HCT116 (cell line): ENCODE measurements around the gene PRAF2. TPM values are rescaled to one million over a fixed set of nuclear protein-coding genes. Genes with fewer than 3 reads are reported as not detected.

Experiments
- ATAC-seq: fragments of 200-7000 bp; cut with Tn5 transposase; 2 replicates; pipeline ENCODE4 v1.9.1; 2020; ENCODE audit warnings: mild to moderate bottlenecking, moderate library complexity
- Bru-seq: library from RNA; stranded (reverse); fragments of 400-500 nt; gene quantifications from one replicate; lab custom pipeline; 2021; lab: Mats Ljungman, UMichigan
- BruChase-seq, 2 experiments: library from RNA; stranded (reverse); fragments of 400-500 nt; gene quantifications; one replicate each; lab custom pipeline; 2021; lab: Mats Ljungman, UMichigan
- BruUV-seq: library from RNA; stranded (reverse); fragments of 400-500 nt; replicated peaks from 2 replicates; lab custom pipeline; 2021; lab: Mats Ljungman, UMichigan
- CTCF ChIA-PET: fragments of 300-600 bp; sonication (Branson Sonifier 250); formaldehyde crosslinking; loops from one replicate; lab custom pipeline; 2021; ENCODE audit warnings: antibody characterized with exemption; lab: Charles Lee
- POLR2A ChIA-PET: fragments of 300-600, 350-600 bp; sonication (Branson Sonifier 250); formaldehyde crosslinking; loops from one replicate; lab custom pipeline; 2021; ENCODE audit warnings: antibody characterized with exemption; lab: Charles Lee
- RAD21 ChIA-PET, 2 experiments: fragments of 300-600 bp; sonication (Branson Sonifier 250); formaldehyde crosslinking; loops; one replicate each; lab custom pipeline; 2023; ENCODE audit warnings: low total read pairs in 2 of 2; ENCODE audit not compliant: uncharacterized antibody in 2 of 2, unreplicated experiment in 2 of 2, low non-redundant PET in 1 of 2; lab: Charles Lee
- DNase-seq: peaks from one replicate; pipeline ENCODE4 v3.0.0-alpha.2; 2010; ENCODE audit warnings: low read depth, low spot score
- H2AFZ ChIP-seq: fragments of 200-600 bp; shearing (Covaris generic), sonication (generic); 2 replicates; pipeline ENCODE4 v1.6.1; 2017; ENCODE audit warnings: low read depth, mixed run types, mixed read lengths, antibody characterized with exemption, low read length; ENCODE audit not compliant: poor library complexity, severe bottlenecking
- H3K27ac ChIP-seq: 2 replicates; pipeline ENCODE4 v1.5.1; 2012; ENCODE audit warnings: low read depth, low read length
- H3K27me3 ChIP-seq: fragments of 200-600 bp; sonication (generic); 2 replicates; pipeline ENCODE4 v1.6.1; 2016; ENCODE audit warnings: mixed run types, low read length, mixed read lengths; ENCODE audit not compliant: insufficient read depth
- H3K36me3 ChIP-seq, 2 experiments: fragments of 200-500 bp in 1 of 2; fragments of 200-600 bp in 1 of 2; sonication (Bioruptor generic) in 1 of 2; sonication (generic) in 1 of 2; 2 replicates each; pipeline versions ENCODE4 v1.5.1 to v1.6.1; 2014 to 2016; ENCODE audit warnings: low read length in 2 of 2, inconsistent platforms in 1 of 2, mixed read lengths in 1 of 2, mixed run types in 1 of 2; ENCODE audit not compliant: insufficient read depth in 2 of 2, control insufficient read depth in 1 of 2
- H3K4me1 ChIP-seq, 2 experiments: fragments of 200-600 bp in 1 of 2; sonication (generic) in 1 of 2; 2 replicates each; pipeline versions ENCODE4 v1.5.1 to v1.6.1; 2012 to 2017; ENCODE audit warnings: low read length in 2 of 2, inconsistent platforms in 1 of 2, mild to moderate bottlenecking in 1 of 2, mixed read lengths in 1 of 2, mixed run types in 1 of 2, moderate library complexity in 1 of 2; ENCODE audit not compliant: insufficient read depth in 2 of 2, control insufficient read depth in 1 of 2
- H3K4me2 ChIP-seq: fragments of 200-600 bp; sonication (generic); 2 replicates; pipeline ENCODE4 v1.6.1; 2017; ENCODE audit warnings: mixed run types, low read length, mixed read lengths
- H3K4me3 ChIP-seq, 2 experiments: fragments of 200-600 bp in 1 of 2; sonication (generic) in 1 of 2; replicated peaks in 1 of 2; 2 replicates each; pipeline ENCODE4 v1.5.1; 2011 to 2016; ENCODE audit warnings: low read length in 2 of 2, control low read depth in 1 of 2, low read depth in 1 of 2, mild to moderate bottlenecking in 1 of 2, mixed read lengths in 1 of 2, mixed run types in 1 of 2
- H3K79me2 ChIP-seq: fragments of 200-600 bp; sonication (generic); 2 replicates; pipeline ENCODE4 v1.6.1; 2017; ENCODE audit warnings: mild to moderate bottlenecking, mixed run types, low read length, moderate library complexity, mixed read lengths; ENCODE audit not compliant: insufficient read depth
- H3K9ac ChIP-seq: fragments of 200-600 bp; sonication (generic); 2 replicates; pipeline ENCODE4 v1.6.1; 2016; ENCODE audit warnings: low read length, mixed read lengths
- H3K9me2 ChIP-seq: fragments of 200-600 bp; sonication (generic), shearing (Covaris generic); 2 replicates; pipeline ENCODE4 v1.6.1; 2017; ENCODE audit warnings: mixed run types, mild to moderate bottlenecking, moderate library complexity; ENCODE audit not compliant: insufficient read depth
- H3K9me3 ChIP-seq, 2 experiments: fragments of 200-500 bp in 1 of 2; fragments of 200-600 bp in 1 of 2; sonication (Bioruptor generic) in 1 of 2; sonication (generic) in 1 of 2; 2 replicates each; pipeline ENCODE4 v1.6.1; 2014 to 2017; ENCODE audit warnings: low read length in 2 of 2, mixed read lengths in 2 of 2, inconsistent platforms in 1 of 2, low read depth in 1 of 2, mild to moderate bottlenecking in 1 of 2, mixed run types in 1 of 2, moderate library complexity in 1 of 2; ENCODE audit not compliant: control insufficient read depth in 1 of 2, insufficient read depth in 1 of 2
- H4K20me1 ChIP-seq: fragments of 200-600 bp; sonication (generic), shearing (Covaris generic); 2 replicates; pipeline ENCODE4 v1.6.1; 2017; ENCODE audit warnings: mixed run types, mild to moderate bottlenecking, moderate library complexity; ENCODE audit not compliant: insufficient read depth
- MAX ChIP-seq: IDR thresholded peaks from 2 replicates; pipeline ENCODE4 v1.6.1; 2012
- POLR2A ChIP-seq: IDR thresholded peaks from 2 replicates; pipeline ENCODE4 v1.7.0; 2011; ENCODE audit warnings: borderline replicate concordance; ENCODE audit not compliant: insufficient read depth, insufficient read length; ENCODE audit errors: extremely low read depth
- POLR2AphosphoS5 ChIP-seq: IDR thresholded peaks from 2 replicates; pipeline ENCODE4 v1.6.1; 2011; ENCODE audit warnings: mild to moderate bottlenecking, low read depth, low read length, moderate library complexity
- TCF7L2 ChIP-seq: IDR thresholded peaks from 2 replicates; pipeline ENCODE4 v1.7.0; 2011; ENCODE audit warnings: borderline replicate concordance, inconsistent platforms; ENCODE audit not compliant: insufficient read depth, insufficient read length; ENCODE audit errors: extremely low read depth
- YY1 ChIP-seq: IDR thresholded peaks from 2 replicates; pipeline ENCODE4 v1.6.1; 2011; ENCODE audit warnings: low read length, low read depth, moderate library complexity, mild to moderate bottlenecking; ENCODE audit not compliant: insufficient replicate concordance; ENCODE audit errors: extremely low read depth
- ZBTB33 ChIP-seq: IDR thresholded peaks from 2 replicates; pipeline ENCODE4 v1.6.1; 2011; ENCODE audit warnings: mild to moderate bottlenecking, low read length, moderate library complexity; ENCODE audit not compliant: insufficient replicate concordance; ENCODE audit errors: extremely low read depth
- intact Hi-C: fragments of 100-400 bp; cut with micrococcal nuclease; formaldehyde crosslinking; loops from 2 replicates; pipeline ENCODE4 v1.10.0; 2022
- long read RNA-seq: library from polyadenylated mRNA; unstranded; transcript quantifications from one replicate; pipeline ENCODE4 v2.0.0, GENCODE V29; 2021; ENCODE audit not compliant: unreplicated experiment
- polyA plus RNA-seq: library from polyadenylated mRNA; unstranded; fragments of >200 nt; gene quantifications from 2 replicates; pipeline ENCODE4 v1.2.1, GENCODE V29; 2012; ENCODE audit warnings: missing spikeins
- total RNA-seq: library from RNA; stranded (reverse); gene quantifications from one replicate; pipeline ENCODE4 v1.2.1, GENCODE V29; 2021; ENCODE audit not compliant: unreplicated experiment

The PRAF2 gene
- total RNA-seq (18.8 TPM), Bru-seq, nascent RNA (percentile 62 among the genes with signal in this experiment), BruChase-seq, experiment 1, labeled RNA remaining after a 6-hour chase (percentile 75 among the genes with signal in this experiment), BruChase-seq, experiment 2, labeled RNA remaining after a 2-hour chase (percentile 76 among the genes with signal in this experiment)
- 21.7 and 26.3 TPM in 2 replicates for polyA plus RNA-seq
- long read RNA-seq, transcript PRAF2-202 (3 exons, 1,334 nt): major isoform, 7 of 8 reads
- long read RNA-seq, partial matches to known transcripts: 0 of 8 reads
- long read RNA-seq, other reads (novel, unspliced or antisense): 1 of 8 reads

DNA sequence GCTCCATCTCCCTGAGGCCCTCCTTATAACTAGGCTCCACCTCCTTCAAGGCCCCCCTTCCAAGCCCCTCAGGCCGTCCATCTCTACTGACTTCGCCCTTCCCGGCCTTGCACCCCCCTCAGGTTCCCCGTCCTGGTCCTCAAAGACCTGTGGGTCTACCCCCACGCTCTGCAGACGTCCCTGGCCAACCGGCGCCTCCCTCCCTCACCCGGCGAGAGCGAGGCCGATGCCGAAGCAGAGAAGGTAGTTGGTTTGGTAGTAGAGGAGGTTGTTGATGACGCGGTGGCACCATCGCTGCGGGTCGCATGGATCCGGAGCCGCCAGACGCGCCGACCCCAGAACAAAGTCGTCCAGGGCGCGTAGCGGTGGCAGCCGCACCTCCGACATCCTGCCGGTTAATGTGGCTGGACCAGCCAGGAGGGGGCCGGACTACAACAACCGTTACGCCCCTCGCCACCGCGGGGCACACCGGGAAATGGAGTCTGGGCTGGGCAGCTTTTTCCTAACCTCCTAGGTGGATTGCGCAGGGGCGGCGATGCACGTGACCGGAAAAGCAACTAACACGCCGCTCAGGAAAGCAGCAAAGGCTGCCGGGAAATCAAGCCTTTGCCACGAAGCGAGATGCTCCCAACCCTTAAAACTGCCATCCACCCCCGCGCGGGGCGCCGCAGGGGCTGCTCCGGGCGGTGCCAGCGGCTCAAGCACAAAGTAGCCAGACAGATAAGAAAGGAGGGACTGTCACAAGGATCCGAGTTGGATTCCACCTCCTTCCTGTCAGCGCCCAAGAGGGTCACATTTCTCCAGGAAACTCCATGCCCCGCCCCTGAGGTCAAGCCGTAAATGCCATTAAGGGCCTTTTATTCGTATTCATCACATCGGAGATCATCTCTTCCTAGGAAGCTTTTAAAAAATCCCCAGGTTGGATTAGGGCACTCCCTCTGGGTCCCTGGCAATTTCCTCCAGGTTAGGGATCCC lies at the start of gene PRAF2:
PRAF2 (minus strand) TSS at position 402 of the 975 bp plus-strand sequence; CDS start at position 387, 15 bp downstream.
- H3K4me2 ChIP-seq: peak within 1 kb of the TSS; percentile 81
- ATAC-seq: peak; percentile 97
- H3K27ac ChIP-seq: peak within 1 kb of the TSS; percentile 45
- BruUV-seq: no TSS peak
- no peaks in the 10 kb centered on the region for H3K36me3 ChIP-seq
- ChIA-PET CTCF (no interaction called here), POLR2A (no interaction called here), RAD21 (no interaction called here)
- H3K9me2 ChIP-seq: no peaks in the 10 kb centered on the region
- H3K9ac ChIP-seq: peak within 1 kb of the TSS; percentile 49
- H3K79me2 ChIP-seq: no peaks in the 10 kb centered on the region
- H3K4me1 ChIP-seq: peaks cover 0 to 15% of the 10 kb centered on the region in 2 experiments; a peak in 2 of 4 replicates
- H3K27me3 ChIP-seq: no peaks in the 10 kb centered on the region
- H2AFZ ChIP-seq: no peak within 1 kb of the TSS
- no peaks in the 10 kb centered on the region for H3K9me3 ChIP-seq
- peak within 1 kb of the TSS; percentile 65 to 70 for H3K4me3 ChIP-seq
- no peaks in the 10 kb centered on the region for H4K20me1 ChIP-seq
- TF ChIP-seq TCF7L2: peak; percentile 50
- TF ChIP-seq POLR2A: peak; percentile 29
- TF ChIP-seq POLR2AphosphoS5: peak; percentile 81
- TF ChIP-seq ZBTB33: no peak
- no peak for TF ChIP-seq MAX
- TF ChIP-seq YY1: peak; percentile 37
- DNase-seq: peak; percentile 66
- intact Hi-C loops: no loop called here
